ENCODE data around the gene BARHL2.

BARHL2 gene

DNA sequence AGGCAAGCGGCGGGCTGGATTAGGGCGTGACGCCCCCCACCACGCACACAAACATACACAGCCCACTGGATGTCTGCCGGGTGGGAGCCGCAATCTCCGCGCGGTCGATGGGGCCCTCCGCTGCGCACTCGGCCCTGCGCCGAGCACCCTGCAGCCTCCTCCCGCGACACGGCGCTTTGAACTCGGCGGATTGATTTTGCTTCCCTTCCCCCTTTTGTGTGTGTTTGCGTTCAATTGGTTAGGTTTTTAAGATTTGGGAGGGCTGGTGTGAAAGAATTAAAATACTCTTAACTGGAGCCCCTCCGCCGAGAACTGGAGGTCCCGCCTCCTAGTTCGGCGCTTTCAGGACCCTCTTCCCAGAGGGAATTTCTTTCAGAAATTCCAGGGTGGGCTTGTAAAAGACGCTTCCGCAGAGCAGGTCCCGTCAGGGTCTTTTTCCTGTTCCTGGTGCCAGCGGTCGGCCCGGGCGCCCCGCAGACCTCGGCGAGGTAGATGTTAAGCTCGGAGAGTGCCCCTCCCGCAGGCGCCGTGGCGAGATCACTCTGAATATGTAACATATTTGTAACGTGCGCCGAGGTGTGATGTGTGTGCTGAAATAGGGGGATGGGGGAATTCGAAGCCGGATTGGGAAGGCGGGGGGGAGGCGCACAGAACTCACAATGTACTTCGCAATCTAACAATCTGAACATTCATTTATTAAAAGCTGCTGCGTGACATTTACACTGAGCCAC, 8.0 kb upstream of the BARHL2 start:
- no peak for DNase-seq (ENCODE audit: low read depth in 2 of 2)

DNA sequence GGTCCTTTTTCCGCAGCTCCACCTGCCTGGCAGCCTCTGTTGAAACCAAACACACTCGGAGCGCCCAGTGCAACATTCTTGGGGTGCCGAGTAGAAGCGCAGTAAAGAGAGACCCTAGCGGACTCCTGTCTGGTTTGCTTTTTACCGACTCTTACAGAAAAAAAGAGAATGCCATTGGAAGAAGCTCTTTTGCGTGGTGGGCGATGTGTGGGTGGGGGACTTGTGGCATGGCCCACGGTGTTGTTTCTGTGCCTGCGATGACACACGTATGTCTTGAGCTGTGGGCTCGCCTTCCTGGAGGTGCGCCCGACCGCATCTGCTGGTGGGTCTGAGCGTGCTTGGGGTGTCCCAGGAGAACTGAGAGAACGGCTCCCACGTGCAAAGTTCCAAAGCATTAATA, 7.3 kb upstream of the BARHL2 start:
- DNase-seq (ENCODE audit: low read depth in 2 of 2), result no peak

DNA sequence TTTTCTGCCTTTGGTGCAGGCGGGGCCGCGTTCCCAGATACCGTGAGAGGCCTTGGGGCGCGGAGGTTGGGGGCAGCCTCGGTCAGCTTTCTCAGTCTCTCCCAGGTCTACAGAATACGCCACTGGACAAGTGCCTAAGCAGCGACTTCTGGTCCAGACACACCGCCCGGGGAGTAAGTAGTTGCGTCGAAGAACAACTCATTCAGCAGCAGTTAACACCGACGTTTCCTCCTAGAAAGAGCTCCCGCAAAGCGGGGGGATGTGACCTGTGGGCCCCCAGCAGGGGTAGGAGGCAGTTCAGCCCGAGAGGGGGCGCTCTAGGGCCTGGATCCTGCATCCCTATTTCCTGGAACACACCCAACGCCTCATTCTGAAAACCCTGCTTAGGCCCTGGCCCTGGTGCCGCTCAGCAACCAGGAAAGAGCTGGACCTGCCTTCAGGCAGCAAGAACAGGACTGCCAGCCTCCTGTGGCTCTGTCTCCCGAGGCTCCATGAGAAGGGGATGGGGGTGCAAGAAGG, 6.5 kb upstream of the BARHL2 start:
- DNase-seq (ENCODE audit: low read depth in 2 of 2), result no peak

GRCh38 chr1:90722874-90723589, 5.9 kb upstream of the BARHL2 start:
- no peak for DNase-seq (ENCODE audit: low read depth in 2 of 2)

GRCh38 chr1:90721210-90722194, 4.4 kb upstream of the BARHL2 start:
- no peak for DNase-seq (ENCODE audit: low read depth in 2 of 2)

- no peak for DNase-seq (ENCODE audit: low read depth in 2 of 2)
Observed at GRCh38 chr1:90720145-90720636, 3.1 kb upstream of the BARHL2 start.

- DNase-seq (ENCODE audit: low read depth in 2 of 2), result no peak
Observed at GRCh38 chr1:90719330-90720144, 2.4 kb upstream of the BARHL2 start.

DNA sequence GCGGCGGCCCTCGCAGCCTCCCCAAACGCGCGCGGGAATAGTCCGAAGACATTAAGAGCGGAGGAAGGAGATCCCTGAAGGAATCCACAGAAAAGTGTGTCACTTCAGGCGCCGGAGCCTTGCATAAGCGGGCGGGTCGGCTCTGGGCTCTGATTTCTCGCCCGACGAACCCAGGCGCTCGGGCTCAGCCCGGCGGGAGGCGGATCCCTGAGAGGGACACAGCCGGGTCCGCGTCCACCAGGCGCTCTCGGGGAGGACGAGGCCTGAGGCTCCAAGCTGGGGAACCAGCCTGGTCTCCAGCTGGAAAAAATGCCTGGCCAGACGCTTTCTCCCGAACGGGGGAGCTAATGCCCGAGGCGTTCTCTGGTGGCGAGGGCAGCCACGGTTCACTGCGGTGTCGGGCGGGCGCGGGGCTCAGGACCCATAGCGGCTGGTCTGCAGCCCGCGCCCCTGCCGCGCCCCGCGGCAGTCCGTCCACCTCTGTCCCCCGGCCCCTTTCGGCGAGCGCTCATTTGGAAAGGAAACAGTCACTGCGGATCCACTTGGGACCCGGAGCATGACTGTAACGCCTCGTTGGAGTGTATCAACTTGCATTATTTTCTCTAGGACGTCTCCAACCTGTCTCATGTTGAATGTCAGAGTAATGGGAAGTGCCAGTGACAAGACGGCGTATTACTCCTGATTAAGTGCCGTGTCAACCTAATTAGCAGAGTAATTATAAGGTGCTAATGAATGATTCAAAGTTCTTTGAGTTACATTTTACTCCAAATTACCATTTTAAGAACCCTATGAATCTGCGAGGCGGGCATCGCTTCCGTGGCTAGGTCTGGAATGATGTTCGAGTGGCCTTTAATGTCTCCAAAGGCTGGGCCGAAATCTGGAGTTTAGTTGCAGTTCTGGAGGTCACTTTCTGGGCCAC, 1.6 kb upstream of the BARHL2 start:
- DNase-seq (ENCODE audit: low read depth in 2 of 2), result no peak

DNA sequence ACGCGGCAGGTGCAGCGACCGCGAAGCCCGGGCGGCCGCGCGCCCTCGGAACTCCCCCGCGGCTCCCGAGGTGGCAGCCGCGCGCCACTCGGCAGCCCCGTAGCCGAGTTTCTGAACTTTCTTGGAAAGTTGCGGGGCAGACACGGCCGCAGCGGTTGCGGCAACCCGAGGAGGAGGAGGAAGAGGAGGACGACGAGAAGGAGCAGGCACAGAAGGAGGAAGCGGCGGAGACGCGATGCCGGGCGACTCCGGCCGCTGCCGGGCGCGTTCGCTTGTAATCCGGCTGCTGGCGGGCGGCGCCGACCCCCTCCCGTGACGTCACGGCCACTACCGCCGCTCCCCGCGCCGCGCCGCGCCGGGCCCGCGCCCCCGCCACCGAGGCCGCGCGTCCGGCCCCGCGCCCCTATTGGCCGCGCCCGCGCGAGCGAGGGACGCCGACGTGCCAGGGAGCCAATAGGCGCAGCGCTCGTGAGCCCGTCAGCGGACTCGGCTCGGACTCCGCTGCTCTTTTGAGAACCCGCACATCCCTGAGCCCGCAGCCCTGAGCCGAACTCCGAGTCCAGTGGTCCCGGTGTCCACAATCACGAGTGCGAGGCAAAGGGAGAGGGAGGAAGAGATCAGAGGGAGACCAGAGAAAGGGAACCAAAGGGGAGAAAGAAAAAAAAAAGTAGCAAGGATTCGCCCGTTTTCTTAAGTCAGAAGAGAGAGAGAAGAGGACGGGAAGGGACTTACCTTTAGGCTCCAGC, 736 bp upstream of the BARHL2 start:
- no peak for DNase-seq (ENCODE audit: low read depth in 2 of 2)

DNA sequence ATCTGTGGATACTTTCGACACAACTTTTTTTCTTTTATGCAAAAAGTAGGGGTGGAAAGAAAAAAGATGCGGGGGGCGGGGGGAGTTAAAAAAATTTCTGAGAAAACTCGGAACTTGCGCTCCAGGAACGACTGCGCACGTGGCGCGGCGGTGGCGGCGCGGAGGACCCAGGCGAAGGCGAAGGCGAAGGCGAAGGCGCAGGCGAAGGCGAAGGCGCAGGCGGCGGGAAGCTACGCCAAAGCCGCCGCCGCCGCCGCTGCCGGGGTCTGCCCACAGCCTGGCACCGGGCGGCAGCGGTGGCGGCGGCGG, 208 bp upstream of the BARHL2 start:
- no peak for DNase-seq (ENCODE audit: low read depth in 2 of 2)

DNA sequence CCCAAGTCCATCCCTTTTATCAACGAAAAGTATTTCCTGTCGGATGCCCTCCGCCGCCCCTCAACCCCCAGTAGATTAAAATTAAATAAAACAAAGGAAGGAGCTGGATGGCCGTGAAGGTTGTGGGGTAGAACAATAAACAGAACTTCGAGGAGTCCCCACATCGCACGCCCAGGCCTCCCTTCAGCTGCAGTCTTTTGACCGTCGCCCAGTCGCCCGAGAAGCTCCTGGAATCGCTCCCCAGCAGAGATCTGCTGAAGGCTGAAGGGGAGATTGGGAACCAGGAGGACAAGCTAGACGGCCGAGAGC, 905 bp downstream of the BARHL2 start:
- DNase-seq (ENCODE audit: low read depth in 2 of 2), result no peak

- DNase-seq (ENCODE audit: low read depth in 2 of 2), result no peak
Observed at GRCh38 chr1:90715309-90715708, 1.8 kb downstream of the BARHL2 start.

- no peak for DNase-seq (ENCODE audit: low read depth in 2 of 2)
Observed at GRCh38 chr1:90714521-90714951, 2.6 kb downstream of the BARHL2 start.

DNA sequence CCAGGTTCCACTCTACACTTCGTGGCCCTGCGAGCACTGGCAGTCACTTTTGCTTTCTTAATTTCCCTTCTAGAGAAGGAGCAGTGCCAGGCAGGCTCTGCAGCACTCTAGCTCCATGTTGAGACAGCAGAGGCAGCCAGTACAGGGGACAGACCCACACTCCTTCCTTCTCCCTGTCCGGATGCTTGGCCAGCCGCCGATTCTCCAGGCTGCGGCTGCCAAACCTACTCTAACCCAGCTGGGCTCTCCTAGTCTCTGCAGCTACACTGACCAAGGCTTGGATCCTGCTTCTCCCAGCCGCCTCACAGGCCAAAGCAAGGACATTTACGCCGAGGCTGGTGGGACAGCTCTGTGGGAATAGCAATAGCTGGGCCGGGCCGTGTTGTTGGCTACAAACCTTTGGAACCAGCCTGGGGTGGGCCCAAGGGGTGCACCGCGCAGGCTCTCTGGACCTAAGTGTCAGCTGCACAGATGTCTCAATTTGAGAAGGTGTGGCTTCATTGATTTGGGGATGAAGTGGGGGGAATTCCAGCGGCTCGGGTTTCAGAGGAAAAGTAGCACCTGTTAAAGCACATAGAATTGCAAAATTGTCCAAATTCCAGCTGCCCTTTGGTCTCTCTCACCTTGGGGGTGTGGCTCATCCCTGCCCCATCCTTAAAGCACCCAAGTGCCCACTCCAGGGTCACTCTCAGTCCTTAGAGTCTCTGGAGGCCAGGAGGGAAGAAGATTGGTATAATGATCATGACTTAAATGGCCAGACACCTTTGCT, 3.2 kb downstream of the BARHL2 start:
- DNase-seq (ENCODE audit: low read depth in 2 of 2), result no peak

DNA sequence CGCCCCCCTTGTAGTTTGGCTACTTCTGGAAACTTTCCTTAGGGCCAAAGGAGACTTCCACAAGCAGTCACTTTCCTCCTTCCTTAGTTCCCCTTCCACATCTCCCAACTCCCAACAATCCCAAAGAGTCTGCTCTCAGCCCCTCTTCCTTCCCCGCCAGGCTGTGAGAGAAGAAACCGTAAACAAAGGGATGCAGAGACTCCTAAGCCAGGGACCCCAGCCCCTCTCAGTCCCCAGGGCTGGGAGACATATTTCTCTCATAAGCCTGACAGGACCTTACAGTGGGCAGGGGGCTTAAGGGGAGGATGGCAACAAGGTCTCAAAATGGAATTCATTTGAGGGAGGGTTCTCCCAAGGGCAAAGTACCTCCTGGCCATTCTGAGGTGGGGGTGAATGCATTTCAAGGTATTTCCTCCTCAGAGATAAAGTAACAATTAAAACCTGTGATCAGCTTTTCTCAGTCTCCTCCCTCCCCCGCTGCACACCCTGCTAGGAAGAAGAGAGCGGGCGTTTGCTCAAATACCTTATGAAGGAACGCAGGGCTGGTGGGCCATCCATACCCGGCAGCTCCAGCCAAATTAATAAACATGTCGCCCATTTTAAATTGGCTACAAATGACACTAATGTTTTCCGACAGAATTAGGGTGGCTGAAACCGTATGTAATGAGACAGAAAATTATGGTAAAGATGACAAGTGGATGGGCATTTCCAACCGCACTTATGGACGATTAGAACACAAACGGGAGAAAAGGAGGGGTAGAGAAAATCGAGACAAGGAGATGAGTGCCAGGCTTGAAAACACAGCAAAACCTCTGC, 4.0 kb downstream of the BARHL2 start:
- no peak for DNase-seq (ENCODE audit: low read depth in 2 of 2)

DNA sequence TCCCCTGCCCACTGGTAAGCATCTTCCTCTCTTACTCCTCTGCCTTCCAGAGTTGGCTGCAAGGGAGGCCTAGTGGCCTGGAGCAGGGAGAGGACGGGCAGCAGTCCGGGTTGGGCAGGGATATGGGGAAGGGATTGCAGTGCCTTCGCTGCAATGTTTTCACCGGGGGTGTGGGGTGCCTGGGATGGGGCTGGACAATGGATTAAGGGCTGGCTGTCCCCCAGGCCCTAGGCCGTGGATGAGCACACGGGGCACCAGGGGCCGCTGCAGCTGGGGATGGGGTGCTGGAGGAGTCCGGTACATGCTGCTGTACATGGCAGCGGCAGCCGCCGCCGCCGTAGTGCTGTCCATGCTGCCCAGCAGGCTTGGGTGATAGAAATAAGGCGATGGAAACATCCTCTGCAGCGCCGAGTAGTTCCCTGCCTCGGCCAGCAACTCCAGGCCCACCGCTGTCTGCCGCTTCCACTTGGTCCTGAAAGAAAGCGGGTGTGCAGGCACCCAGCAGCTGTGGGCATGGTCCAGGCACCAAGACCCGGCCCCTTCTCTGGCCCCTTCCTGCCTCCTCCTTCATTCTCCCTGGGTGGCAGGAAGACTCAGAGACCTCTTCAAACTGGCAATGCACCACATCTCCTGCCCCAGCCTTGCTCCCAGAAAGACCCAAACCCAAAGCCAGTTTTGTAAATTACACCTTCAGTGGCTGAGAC, 4.8 kb downstream of the BARHL2 start:
- DNase-seq (ENCODE audit: low read depth in 2 of 2), result no peak

GRCh38 chr1:90711696-90712095, 5.4 kb downstream of the BARHL2 start:
- no peak for DNase-seq (ENCODE audit: low read depth in 2 of 2)
